Measurements from ENCODE around the gene SCTR. TPM values are rescaled to one million over a fixed set of nuclear protein-coding genes. Genes with fewer than 3 reads are reported as not detected.

SCTR gene
- total and polyA plus RNA-seq, 2 of the 13 experiments (the other 11 are each of a cell fraction or from before 2014, with no cell fraction given) = not detected

DNA sequence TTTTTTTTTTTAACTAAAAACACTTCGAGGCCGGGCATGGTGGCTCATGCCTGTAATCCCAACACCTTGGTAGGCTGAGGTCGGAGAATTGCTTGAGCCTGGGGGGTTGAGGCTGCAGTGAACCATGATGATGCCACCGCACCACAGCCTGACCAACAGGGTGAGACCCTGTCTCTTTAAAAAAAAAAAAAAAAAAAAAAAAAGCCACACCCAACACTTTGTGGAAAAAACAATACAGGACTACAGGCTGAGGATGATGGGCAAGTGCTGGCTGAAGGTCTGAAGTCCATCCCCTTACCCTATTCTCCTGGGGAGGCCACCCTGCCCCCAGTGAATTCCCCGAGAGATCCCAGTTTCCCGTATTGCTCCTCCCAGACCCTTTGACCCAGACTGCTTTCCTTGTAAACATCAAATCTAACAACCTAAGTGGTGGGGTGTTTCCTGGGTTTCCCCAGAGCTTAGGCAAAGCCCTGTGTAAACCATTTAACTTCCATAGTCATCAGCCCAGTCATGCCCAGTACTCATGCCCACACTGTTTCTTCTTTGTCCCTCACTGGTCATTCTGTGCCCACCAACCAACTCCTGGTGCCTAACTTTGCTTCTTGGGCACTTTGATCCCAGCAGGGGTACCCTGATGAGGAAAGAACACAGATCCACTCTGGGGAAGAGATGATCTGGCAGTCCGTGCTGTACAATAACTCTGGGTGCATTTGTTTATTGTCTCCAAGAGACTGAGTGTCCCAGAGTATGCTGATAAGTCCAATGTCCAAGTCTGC is 98.5 kb downstream of the SCTR start (continued):
- TF ChIP-seq, protein P1, sequence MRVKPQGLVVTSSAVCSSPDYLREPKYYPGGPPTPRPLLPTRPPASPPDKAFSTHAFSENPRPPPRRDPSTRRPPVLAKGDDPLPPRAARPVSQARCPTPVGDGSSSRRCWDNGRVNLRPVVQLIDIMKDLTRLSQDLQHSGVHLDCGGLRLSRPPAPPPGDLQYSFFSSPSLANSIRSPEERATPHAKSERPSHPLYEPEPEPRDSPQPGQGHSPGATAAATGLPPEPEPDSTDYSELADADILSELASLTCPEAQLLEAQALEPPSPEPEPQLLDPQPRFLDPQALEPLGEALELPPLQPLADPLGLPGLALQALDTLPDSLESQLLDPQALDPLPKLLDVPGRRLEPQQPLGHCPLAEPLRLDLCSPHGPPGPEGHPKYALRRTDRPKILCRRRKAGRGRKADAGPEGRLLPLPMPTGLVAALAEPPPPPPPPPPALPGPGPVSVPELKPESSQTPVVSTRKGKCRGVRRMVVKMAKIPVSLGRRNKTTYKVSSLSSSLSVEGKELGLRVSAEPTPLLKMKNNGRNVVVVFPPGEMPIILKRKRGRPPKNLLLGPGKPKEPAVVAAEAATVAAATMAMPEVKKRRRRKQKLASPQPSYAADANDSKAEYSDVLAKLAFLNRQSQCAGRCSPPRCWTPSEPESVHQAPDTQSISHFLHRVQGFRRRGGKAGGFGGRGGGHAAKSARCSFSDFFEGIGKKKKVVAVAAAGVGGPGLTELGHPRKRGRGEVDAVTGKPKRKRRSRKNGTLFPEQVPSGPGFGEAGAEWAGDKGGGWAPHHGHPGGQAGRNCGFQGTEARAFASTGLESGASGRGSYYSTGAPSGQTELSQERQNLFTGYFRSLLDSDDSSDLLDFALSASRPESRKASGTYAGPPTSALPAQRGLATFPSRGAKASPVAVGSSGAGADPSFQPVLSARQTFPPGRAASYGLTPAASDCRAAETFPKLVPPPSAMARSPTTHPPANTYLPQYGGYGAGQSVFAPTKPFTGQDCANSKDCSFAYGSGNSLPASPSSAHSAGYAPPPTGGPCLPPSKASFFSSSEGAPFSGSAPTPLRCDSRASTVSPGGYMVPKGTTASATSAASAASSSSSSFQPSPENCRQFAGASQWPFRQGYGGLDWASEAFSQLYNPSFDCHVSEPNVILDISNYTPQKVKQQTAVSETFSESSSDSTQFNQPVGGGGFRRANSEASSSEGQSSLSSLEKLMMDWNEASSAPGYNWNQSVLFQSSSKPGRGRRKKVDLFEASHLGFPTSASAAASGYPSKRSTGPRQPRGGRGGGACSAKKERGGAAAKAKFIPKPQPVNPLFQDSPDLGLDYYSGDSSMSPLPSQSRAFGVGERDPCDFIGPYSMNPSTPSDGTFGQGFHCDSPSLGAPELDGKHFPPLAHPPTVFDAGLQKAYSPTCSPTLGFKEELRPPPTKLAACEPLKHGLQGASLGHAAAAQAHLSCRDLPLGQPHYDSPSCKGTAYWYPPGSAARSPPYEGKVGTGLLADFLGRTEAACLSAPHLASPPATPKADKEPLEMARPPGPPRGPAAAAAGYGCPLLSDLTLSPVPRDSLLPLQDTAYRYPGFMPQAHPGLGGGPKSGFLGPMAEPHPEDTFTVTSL (CRISPR knock-in tag; IDR thresholded peaks at IDR 0.05; ENCODE audit: borderline replicate concordance) = peak; percentile 62; the same call in 1 of the 2 replicates
- TF ChIP-seq, protein P2, sequence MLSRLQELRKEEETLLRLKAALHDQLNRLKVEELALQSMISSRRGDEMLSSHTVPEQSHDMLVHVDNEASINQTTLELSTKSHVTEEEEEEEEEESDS (CRISPR knock-in tag; IDR thresholded peaks at IDR 0.05; ENCODE audit: borderline replicate concordance) = no peak
- peak; percentile 84; the same call in 1 of the 2 replicates for TF ChIP-seq SIX4 (CRISPR knock-in tag; IDR thresholded peaks at IDR 0.05)
- peak; percentile 84 for TF ChIP-seq ASH2L (IDR thresholded peaks at IDR 0.05; ENCODE audit: insufficient read length, low read depth, low read length)
- TF ChIP-seq XRCC5 (optimal IDR thresholded peaks at IDR 0.05; ENCODE audit: low read length) = peak; percentile 53
- TF ChIP-seq PHF21A (CRISPR knock-in tag; IDR thresholded peaks at IDR 0.05) = peak; percentile 76
- peak; percentile 63; the same call in 1 of the 2 replicates for TF ChIP-seq GATAD1 (CRISPR knock-in tag; IDR thresholded peaks at IDR 0.05)
- TF ChIP-seq, protein P3, sequence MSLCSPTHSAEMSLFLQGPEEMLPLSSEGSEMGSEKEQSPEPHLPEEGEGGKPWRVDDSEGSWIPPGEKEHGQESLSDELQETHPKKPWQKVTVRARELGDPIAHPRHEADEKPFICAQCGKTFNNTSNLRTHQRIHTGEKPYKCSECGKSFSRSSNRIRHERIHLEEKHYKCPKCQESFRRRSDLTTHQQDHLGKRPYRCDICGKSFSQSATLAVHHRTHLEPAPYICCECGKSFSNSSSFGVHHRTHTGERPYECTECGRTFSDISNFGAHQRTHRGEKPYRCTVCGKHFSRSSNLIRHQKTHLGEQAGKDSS (CRISPR knock-in tag; IDR thresholded peaks at IDR 0.05; ENCODE audit: borderline replicate concordance, low read depth) = peak; percentile 88
- no peak for TF ChIP-seq KLF9 (CRISPR knock-in tag; IDR thresholded peaks at IDR 0.05; ENCODE audit: low read depth)
- peak; percentile 96 for TF ChIP-seq SP5 (CRISPR knock-in tag; IDR thresholded peaks at IDR 0.05; ENCODE audit: borderline replicate concordance, low read depth)
- no peak for TF ChIP-seq HNRNPH1 (optimal IDR thresholded peaks at IDR 0.05; ENCODE audit: low read depth, low read length)
- peak; percentile 35; the same call in 1 of the 2 replicates for TF ChIP-seq ZMYM4 (CRISPR knock-in tag; IDR thresholded peaks at IDR 0.05)
- no peak for TF ChIP-seq ZNF549 (CRISPR knock-in tag; IDR thresholded peaks at IDR 0.05)
- TF ChIP-seq ZNF335 (CRISPR knock-in tag; IDR thresholded peaks at IDR 0.05) = 0 out of 2 replicates have a peak, but pooled peaks have one; percentile 35
- peak; percentile 66 for TF ChIP-seq MIXL1 (CRISPR knock-in tag; IDR thresholded peaks at IDR 0.05)
- no peak for TF ChIP-seq SP1 (IDR thresholded peaks at IDR 0.05)
- TF ChIP-seq SP1 (CRISPR knock-in tag; IDR thresholded peaks at IDR 0.05) = no peak
- TF ChIP-seq ZNF430 (CRISPR knock-in tag; IDR thresholded peaks at IDR 0.05) = peak; percentile 27; the same call in 1 of the 2 replicates
- no peak for TF ChIP-seq ZNF530 (CRISPR knock-in tag; IDR thresholded peaks at IDR 0.05; ENCODE audit: low read depth)
- no peak; the same call in 1 of the 2 replicates for TF ChIP-seq KLF12 (CRISPR knock-in tag; IDR thresholded peaks at IDR 0.05; ENCODE audit: borderline replicate concordance)
- 0 out of 2 replicates have a peak, but pooled peaks have one; percentile 33 for TF ChIP-seq MYC (CRISPR knock-in tag; IDR thresholded peaks at IDR 0.05; ENCODE audit: borderline replicate concordance)
- TF ChIP-seq, protein P4, sequence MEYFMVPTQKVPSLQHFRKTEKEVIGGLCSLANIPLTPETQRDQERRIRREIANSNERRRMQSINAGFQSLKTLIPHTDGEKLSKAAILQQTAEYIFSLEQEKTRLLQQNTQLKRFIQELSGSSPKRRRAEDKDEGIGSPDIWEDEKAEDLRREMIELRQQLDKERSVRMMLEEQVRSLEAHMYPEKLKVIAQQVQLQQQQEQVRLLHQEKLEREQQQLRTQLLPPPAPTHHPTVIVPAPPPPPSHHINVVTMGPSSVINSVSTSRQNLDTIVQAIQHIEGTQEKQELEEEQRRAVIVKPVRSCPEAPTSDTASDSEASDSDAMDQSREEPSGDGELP (IDR thresholded peaks at IDR 0.05; ENCODE audit: borderline replicate concordance, low read depth) = peak; percentile 53; the same call in 1 of the 2 replicates
- peak; percentile 38; the same call in 1 of the 2 replicates for TF ChIP-seq SMC3 (IDR thresholded peaks at IDR 0.05; ENCODE audit: low read length)
- TF ChIP-seq ZNF317 (CRISPR knock-in tag; IDR thresholded peaks at IDR 0.05) = peak; percentile 29; the same call in 1 of the 2 replicates
